CD8-positive, alpha-beta memory T cell (primary cell): ENCODE results near the gene RSPRY1. TPM values are rescaled to one million over a fixed set of nuclear protein-coding genes. Genes with fewer than 3 reads are reported as not detected.
A peak's percentile ranks its signal among the peaks of the same experiment; 100 is the strongest.

Source experiments
- CTCF ChIA-PET: fragments of 350-600 bp; sonication (Branson Sonifier 250); formaldehyde crosslinking; loops from one replicate; lab custom pipeline; 2021; ENCODE audit warnings: antibody characterized with exemption; lab: Charles Lee
- POLR2A ChIA-PET: fragments of 350-600 bp; sonication (Branson Sonifier 250); formaldehyde crosslinking; loops from one replicate; lab custom pipeline; 2021; ENCODE audit warnings: antibody characterized with exemption; lab: Charles Lee
- DNase-seq, 5 donors: peaks; one replicate each; pipeline versions ENCODE4 v3.0.0 to v3.0.0-alpha.2; 2020 to 2022; ENCODE audit warnings: mixed read lengths in 1 of 5
- H3K27ac ChIP-seq: one replicate; pipeline ENCODE4 v1.7.0; 2013; ENCODE audit warnings: low read depth, mild to moderate bottlenecking, low read length, moderate library complexity
- H3K27me3 ChIP-seq: 2 replicates; pipeline ENCODE4 v1.7.0; 2013; ENCODE audit warnings: low read length, mild to moderate bottlenecking; ENCODE audit not compliant: insufficient read depth, poor library complexity, severe bottlenecking
- H3K36me3 ChIP-seq: 2 replicates; pipeline ENCODE4 v1.7.0; 2013; ENCODE audit warnings: mild to moderate bottlenecking, low read length, moderate library complexity; ENCODE audit not compliant: insufficient read depth
- H3K4me1 ChIP-seq: 2 replicates; pipeline ENCODE4 v1.7.0; 2013; ENCODE audit warnings: mild to moderate bottlenecking, low read length, moderate library complexity; ENCODE audit not compliant: insufficient read depth
- H3K4me3 ChIP-seq: 2 replicates; pipeline ENCODE4 v1.7.0; 2013; ENCODE audit warnings: mild to moderate bottlenecking, low read length
- H3K9me3 ChIP-seq: 2 replicates; pipeline ENCODE4 v1.7.0; 2013; ENCODE audit warnings: mild to moderate bottlenecking, low read length
- H3K27ac Mint-ChIP-seq, 8 donors: one replicate each; pipeline ENCODE4 v1.8.0; 2020 to 2021; ENCODE audit warnings: mixed read lengths in 8 of 8, mild to moderate bottlenecking in 6 of 8, inconsistent platforms in 3 of 8, moderate library complexity in 3 of 8
- H3K27me3 Mint-ChIP-seq, 2 donors: one replicate each; pipeline ENCODE4 v1.8.0; 2020 to 2021; ENCODE audit warnings: mixed read lengths in 2 of 2, mild to moderate bottlenecking in 1 of 2, moderate library complexity in 1 of 2
- H3K36me3 Mint-ChIP-seq, 3 donors: one replicate each; pipeline ENCODE4 v1.8.0; 2020 to 2021; ENCODE audit warnings: mixed read lengths in 3 of 3, inconsistent platforms in 1 of 3, mild to moderate bottlenecking in 1 of 3
- H3K4me1 Mint-ChIP-seq, 3 donors: one replicate each; pipeline ENCODE4 v1.8.0; 2020 to 2021; ENCODE audit warnings: mixed read lengths in 3 of 3, inconsistent platforms in 1 of 3, mild to moderate bottlenecking in 1 of 3
- H3K4me3 Mint-ChIP-seq, 7 donors: one replicate each; pipeline ENCODE4 v1.8.0; 2020 to 2021; ENCODE audit warnings: mixed read lengths in 7 of 7, mild to moderate bottlenecking in 6 of 7, moderate library complexity in 4 of 7, inconsistent platforms in 2 of 7
- H3K9me3 Mint-ChIP-seq, 5 donors: one replicate each; pipeline ENCODE4 v1.8.0; 2020 to 2022; ENCODE audit warnings: mixed read lengths in 5 of 5, mild to moderate bottlenecking in 3 of 5, moderate library complexity in 2 of 5, inconsistent platforms in 1 of 5
- polyA plus RNA-seq: library from polyadenylated mRNA; unstranded; fragments of 300-500 nt; fragmentation: Illumina TruSeq; gene quantifications from one replicate; pipeline ENCODE4 v1.2.3, GENCODE V29; 2021
- total RNA-seq, 2 experiments: library from RNA; stranded (reverse); gene quantifications; one replicate each; pipeline ENCODE4 v1.2.3, GENCODE V29; 2021

RSPRY1 gene
- total and polyA plus RNA-seq, 3 experiments from 2014 or later, result 33.3 to 41.0 (median 36.6) TPM

GRCh38 chr16:57156351-57156703 is 29.8 kb upstream of the RSPRY1 start:
- Mint-ChIP-seq H3K9me3 (no peaks in the 10 kb centered on the region), H3K4me1 (peaks cover 3 to 16% (median 8%) of the 10 kb centered on the region in 3 donors), H3K4me3 (no peak overlapping the region), H3K27ac (peak overlapping the region in 3 of 8 donors; percentile 1 to 40 (median 20)), H3K27me3 (no peaks in the 10 kb centered on the region), H3K36me3 (peaks cover 9 to 89% (median 31%) of the 10 kb centered on the region in 3 donors)
- no peak for DNase-seq
- peaks cover 13% of the 10 kb centered on the region for H3K4me1 ChIP-seq
- H3K27ac ChIP-seq, result no peak overlapping the region
- H3K36me3 ChIP-seq, result peaks cover 26% of the 10 kb centered on the region
- H3K27me3 ChIP-seq, result no peaks in the 10 kb centered on the region
- no peak overlapping the region for H3K4me3 ChIP-seq
- CTCF ChIA-PET, result interaction anchor here (1.2 kb wide), 1 partner anchor 63 kb away, joined by 3 read pairs; no protein-coding TSS in a partner anchor
- H3K9me3 ChIP-seq, result no peaks in the 10 kb centered on the region
- POLR2A ChIA-PET, result no interaction called here

GRCh38 chr16:57157533-57157932 is 28.6 kb upstream of the RSPRY1 start:
- ChIA-PET POLR2A (no interaction called here), CTCF (no interaction called here)
- no peak overlapping the region for H3K4me3 ChIP-seq
- H3K27me3 ChIP-seq, result no peaks in the 10 kb centered on the region
- no peak for DNase-seq
- Mint-ChIP-seq H3K4me1 (peaks cover 3 to 9% (median 3%) of the 10 kb centered on the region in 3 donors), H3K27me3 (no peaks in the 10 kb centered on the region), H3K27ac (peak overlapping the region in 2 of 8 donors; percentile 47 to 65), H3K9me3 (no peaks in the 10 kb centered on the region), H3K4me3 (no peak overlapping the region), H3K36me3 (peaks cover 8 to 86% (median 30%) of the 10 kb centered on the region in 3 donors)
- H3K9me3 ChIP-seq, result no peaks in the 10 kb centered on the region
- peaks cover 13% of the 10 kb centered on the region for H3K4me1 ChIP-seq
- peaks cover 26% of the 10 kb centered on the region for H3K36me3 ChIP-seq
- no peak overlapping the region for H3K27ac ChIP-seq

- Mint-ChIP-seq H3K36me3 (peaks cover 0 to 84% (median 30%) of the 10 kb centered on the region in 3 donors), H3K4me3 (no peak overlapping the region), H3K4me1 (peaks cover 5 to 7% (median 6%) of the 10 kb centered on the region in 3 donors), H3K27me3 (no peaks in the 10 kb centered on the region), H3K27ac (peak overlapping the region in 2 of 8 donors; percentile 18 to 43), H3K9me3 (no peaks in the 10 kb centered on the region)
- Histone ChIP-seq H3K9me3 (no peaks in the 10 kb centered on the region), H3K27ac (no peak overlapping the region), H3K4me3 (no peak overlapping the region), H3K27me3 (no peaks in the 10 kb centered on the region), H3K36me3 (peaks cover 21% of the 10 kb centered on the region), H3K4me1 (peaks cover 13% of the 10 kb centered on the region)
- DNase-seq, result no peak
- ChIA-PET CTCF (no interaction called here), POLR2A (no interaction called here)
Observed at GRCh38 chr16:57159447-57159846, 26.7 kb upstream of the RSPRY1 start.

GRCh38 chr16:57163842-57164241 is 22.3 kb upstream of the RSPRY1 start:
- H3K27ac Mint-ChIP-seq, result peak overlapping the region in 3 of 8 donors; percentile 21 to 70 (median 35)
- H3K4me3 Mint-ChIP-seq, result no peak overlapping the region
- H3K27me3 Mint-ChIP-seq, result peaks cover 0 to 1% of the 10 kb centered on the region in 2 donors
- Histone ChIP-seq H3K9me3 (no peaks in the 10 kb centered on the region), H3K4me1 (no peaks in the 10 kb centered on the region), H3K27ac (no peak overlapping the region), H3K27me3 (no peaks in the 10 kb centered on the region), H3K36me3 (peaks cover 31% of the 10 kb centered on the region), H3K4me3 (no peak overlapping the region)
- H3K9me3 Mint-ChIP-seq, result no peaks in the 10 kb centered on the region
- ChIA-PET POLR2A (no interaction called here), CTCF (interaction anchor here (1.7 kb wide), 1 partner anchor 80 kb away, joined by 4 read pairs; no protein-coding TSS in a partner anchor)
- no peak for DNase-seq
- peaks cover 5 to 23% (median 10%) of the 10 kb centered on the region in 3 donors for H3K4me1 Mint-ChIP-seq
- H3K36me3 Mint-ChIP-seq, result peaks cover 9 to 76% (median 28%) of the 10 kb centered on the region in 3 donors

- POLR2A ChIA-PET, result no interaction called here
- peaks cover 5 to 21% (median 10%) of the 10 kb centered on the region in 3 donors for H3K4me1 Mint-ChIP-seq
- H3K9me3 Mint-ChIP-seq, result no peaks in the 10 kb centered on the region
- Histone ChIP-seq H3K9me3 (no peaks in the 10 kb centered on the region), H3K36me3 (peaks cover 27% of the 10 kb centered on the region), H3K27me3 (no peaks in the 10 kb centered on the region), H3K4me1 (no peaks in the 10 kb centered on the region), H3K27ac (no peak overlapping the region), H3K4me3 (no peak overlapping the region)
- H3K36me3 Mint-ChIP-seq, result peaks cover 9 to 77% (median 20%) of the 10 kb centered on the region in 3 donors
- H3K27ac Mint-ChIP-seq, result peak overlapping the region in 1 of 8 donors; percentile 74
- CTCF ChIA-PET, result no interaction called here
- peaks cover 0 to 1% of the 10 kb centered on the region in 2 donors for H3K27me3 Mint-ChIP-seq
- no peak for DNase-seq
- no peak overlapping the region for H3K4me3 Mint-ChIP-seq
Observed at GRCh38 chr16:57165483-57165882, 20.6 kb upstream of the RSPRY1 start.

GRCh38 chr16:57165938-57166337 is 20.2 kb upstream of the RSPRY1 start:
- peaks cover 5 to 21% (median 10%) of the 10 kb centered on the region in 3 donors for H3K4me1 Mint-ChIP-seq
- H3K9me3 ChIP-seq, result no peaks in the 10 kb centered on the region
- H3K36me3 Mint-ChIP-seq, result peaks cover 9 to 77% (median 18%) of the 10 kb centered on the region in 3 donors
- POLR2A ChIA-PET, result interaction anchor here (1.0 kb wide), 1 partner anchor 73 kb away, joined by 3 read pairs; the partner anchor contains the start of gene CPNE2
- peaks cover 0 to 1% of the 10 kb centered on the region in 2 donors for H3K27me3 Mint-ChIP-seq
- CTCF ChIA-PET, result no interaction called here
- H3K4me3 ChIP-seq, result no peak overlapping the region
- peaks cover 27% of the 10 kb centered on the region for H3K36me3 ChIP-seq
- no peak overlapping the region for H3K27ac Mint-ChIP-seq
- H3K27me3 ChIP-seq, result no peaks in the 10 kb centered on the region
- no peak overlapping the region for H3K4me3 Mint-ChIP-seq
- H3K9me3 Mint-ChIP-seq, result no peaks in the 10 kb centered on the region
- no peak overlapping the region for H3K27ac ChIP-seq
- no peak for DNase-seq
- no peaks in the 10 kb centered on the region for H3K4me1 ChIP-seq

GRCh38 chr16:57166451-57166850 is 19.7 kb upstream of the RSPRY1 start:
- peak overlapping the region in 2 of 8 donors; percentile 31 to 70 for H3K27ac Mint-ChIP-seq
- ChIA-PET CTCF (interaction anchor here (0.9 to 1.9 kb wide), 3 partner anchors 74 to 216 kb away, joined by 3 to 10 read pairs (median 4); partner anchors contain the start of gene CPNE2), POLR2A (interaction anchor here (1.0 kb wide), 1 partner anchor 74 kb away, joined by 3 read pairs; the partner anchor contains the start of gene CPNE2)
- no peaks in the 10 kb centered on the region for H3K9me3 Mint-ChIP-seq
- Histone ChIP-seq H3K27me3 (no peaks in the 10 kb centered on the region), H3K27ac (no peak overlapping the region), H3K9me3 (no peaks in the 10 kb centered on the region), H3K4me3 (no peak overlapping the region), H3K4me1 (no peaks in the 10 kb centered on the region), H3K36me3 (peaks cover 32% of the 10 kb centered on the region)
- H3K27me3 Mint-ChIP-seq, result peaks cover 0 to 1% of the 10 kb centered on the region in 2 donors
- peaks cover 9 to 77% (median 23%) of the 10 kb centered on the region in 3 donors for H3K36me3 Mint-ChIP-seq
- peaks cover 5 to 21% (median 10%) of the 10 kb centered on the region in 3 donors for H3K4me1 Mint-ChIP-seq
- DNase-seq, result no peak
- no peak overlapping the region for H3K4me3 Mint-ChIP-seq

GRCh38 chr16:57166951-57167350 is 19.2 kb upstream of the RSPRY1 start:
- Mint-ChIP-seq H3K27ac (peak overlapping the region in 1 of 8 donors; percentile 52), H3K9me3 (no peaks in the 10 kb centered on the region), H3K4me3 (no peak overlapping the region), H3K36me3 (peaks cover 9 to 81% (median 27%) of the 10 kb centered on the region in 3 donors), H3K27me3 (peaks cover 0 to 1% of the 10 kb centered on the region in 2 donors), H3K4me1 (peaks cover 5 to 21% (median 10%) of the 10 kb centered on the region in 3 donors)
- ChIA-PET CTCF (interaction anchor here (0.9 to 1.9 kb wide), 3 partner anchors 74 to 216 kb away, joined by 3 to 10 read pairs (median 4); partner anchors contain the start of gene CPNE2), POLR2A (interaction anchor here (1.0 kb wide), 1 partner anchor 74 kb away, joined by 3 read pairs; the partner anchor contains the start of gene CPNE2)
- H3K4me3 ChIP-seq, result no peak overlapping the region
- DNase-seq, result no peak
- H3K27me3 ChIP-seq, result no peaks in the 10 kb centered on the region
- peaks cover 37% of the 10 kb centered on the region for H3K36me3 ChIP-seq
- H3K27ac ChIP-seq, result no peak overlapping the region
- H3K9me3 ChIP-seq, result no peaks in the 10 kb centered on the region
- H3K4me1 ChIP-seq, result no peaks in the 10 kb centered on the region
